ENCODE measurements around the gene LYZL1.
"Not testable (repeated sequence)": the region's sequence is repeated elsewhere in the genome, so short reads cannot be mapped to it uniquely, and the experiment has no call there.

The LYZL1 gene

GRCh38 chr10:29310463-29310862 lies 21.6 kb downstream of the LYZL1 start:
- not testable (repeated sequence) for DNase-seq

- DNase-seq = no peak
Measured at GRCh38 chr10:29313071-29313470, 24.2 kb downstream of the LYZL1 start.

DNA sequence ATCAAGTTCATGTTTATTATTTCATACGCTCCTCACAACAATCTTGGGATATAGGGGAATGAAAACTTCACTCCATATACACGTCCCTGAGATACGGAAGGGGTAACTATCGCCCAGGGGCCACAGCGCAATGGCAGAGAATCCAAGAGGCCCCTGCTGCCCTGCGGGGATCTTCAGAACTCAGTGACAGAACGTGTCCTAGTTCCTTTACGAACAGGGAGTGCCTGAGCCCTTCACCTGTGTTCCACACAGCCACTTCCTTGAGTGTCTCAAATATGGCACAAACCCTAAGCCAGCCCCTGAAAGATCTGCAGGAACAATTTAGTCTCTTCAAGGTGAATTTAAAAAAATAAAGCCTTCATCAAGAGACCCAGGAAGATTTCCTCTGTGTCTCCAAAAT lies 25.9 kb downstream of the LYZL1 start:
- DNase-seq = no peak

DNA sequence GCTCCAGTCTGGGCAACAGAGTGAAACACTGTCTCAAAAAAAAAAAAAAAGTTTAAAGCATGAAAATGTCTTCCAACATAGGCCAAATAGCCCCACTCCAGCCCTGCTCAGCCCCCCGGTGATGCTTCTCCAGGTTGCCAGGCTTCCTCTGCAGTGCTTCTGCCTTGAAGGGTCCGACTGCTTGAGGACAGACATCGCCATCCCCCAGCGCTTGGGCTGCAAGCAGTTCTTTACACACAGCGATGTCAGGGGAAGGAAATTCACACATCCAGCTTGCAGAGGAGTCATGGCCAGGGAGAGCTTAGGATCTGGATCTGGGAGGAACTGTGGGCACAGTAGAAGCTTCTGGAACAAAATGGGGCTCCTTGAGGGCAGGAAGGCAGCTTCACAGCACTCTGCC lies 26.9 kb downstream of the LYZL1 start:
- no peak for DNase-seq

DNA sequence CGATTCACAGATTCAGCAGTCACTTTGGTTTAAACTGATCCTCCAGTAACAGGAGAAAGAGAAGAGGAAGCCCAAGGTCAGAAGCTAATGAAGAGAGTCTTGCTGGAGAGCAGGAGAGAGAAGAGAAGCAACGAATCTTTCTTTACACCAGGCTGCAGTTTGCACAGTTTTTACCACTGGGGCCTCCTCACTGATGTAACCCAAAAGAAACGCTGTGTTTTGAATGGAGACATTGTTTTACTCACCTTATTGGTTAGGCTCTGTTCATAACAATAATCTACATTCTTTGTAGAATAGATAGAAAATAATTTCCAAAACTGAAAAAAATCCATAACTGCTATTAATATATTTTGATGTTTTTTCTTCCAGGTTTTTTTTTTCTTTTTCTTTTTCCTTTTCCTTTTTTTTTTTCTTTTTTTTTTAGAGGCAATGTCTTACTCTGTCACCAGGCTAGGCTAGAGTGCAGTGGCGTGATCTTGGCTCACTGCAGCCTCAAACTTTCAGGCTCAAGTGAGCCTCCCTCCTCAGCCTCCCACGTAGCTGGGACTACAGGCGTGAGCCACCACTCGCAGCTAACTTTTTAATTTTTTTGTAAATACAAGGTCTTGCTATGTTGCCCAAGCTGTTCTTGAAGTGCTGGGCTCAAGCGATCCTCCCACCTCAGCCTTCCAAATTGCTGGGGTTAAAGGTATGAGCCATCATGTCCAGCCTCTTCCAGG lies 27.6 kb downstream of the LYZL1 start:
- no peak for DNase-seq

DNA sequence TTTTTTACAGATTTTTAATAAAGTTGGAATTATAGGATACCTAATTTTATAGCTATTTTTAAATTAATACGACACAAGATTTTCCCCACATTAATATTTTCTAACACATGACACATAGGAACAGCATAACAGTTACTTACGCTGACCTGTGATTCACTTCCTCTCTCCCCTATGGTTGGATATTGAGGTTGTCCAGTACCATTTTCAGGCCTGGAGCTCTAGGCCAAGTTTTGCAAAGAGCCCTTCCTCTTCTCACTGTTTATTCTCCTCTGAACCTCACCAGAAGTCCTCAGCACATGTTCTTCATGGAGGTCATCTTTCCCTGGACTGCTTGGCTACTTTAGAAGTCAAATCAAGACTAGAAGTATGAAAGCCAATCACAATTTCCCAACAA lies 28.2 kb downstream of the LYZL1 start:
- no peak for DNase-seq

DNA sequence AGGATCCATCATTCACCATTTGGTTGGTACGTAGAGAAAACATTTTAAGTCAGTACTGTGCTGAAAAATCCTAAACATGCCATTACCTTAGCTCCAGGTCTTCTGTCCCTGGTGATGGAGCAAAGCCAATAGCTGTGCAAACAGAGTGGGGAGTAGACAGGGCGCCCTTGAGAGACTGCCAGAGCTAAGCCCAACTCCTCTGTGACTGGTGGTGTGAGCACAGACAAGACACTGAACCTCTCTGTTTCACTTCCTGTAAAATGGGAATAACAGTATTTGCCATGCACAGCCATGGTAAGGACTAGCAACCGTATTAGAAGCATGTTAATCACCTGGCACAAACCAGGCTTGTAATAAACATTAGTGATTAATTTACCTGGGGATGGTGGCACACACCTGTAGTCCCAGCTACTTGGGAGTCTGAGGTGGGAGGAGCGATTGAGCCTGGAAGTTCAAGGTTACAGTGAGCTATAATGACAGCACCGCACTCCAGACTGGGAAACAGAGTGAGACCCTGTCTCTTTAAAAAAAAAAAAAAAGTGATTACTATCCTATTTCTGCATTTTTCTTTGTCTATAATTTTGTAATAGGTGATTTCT lies 28.7 kb downstream of the LYZL1 start:
- DNase-seq = no peak

DNA sequence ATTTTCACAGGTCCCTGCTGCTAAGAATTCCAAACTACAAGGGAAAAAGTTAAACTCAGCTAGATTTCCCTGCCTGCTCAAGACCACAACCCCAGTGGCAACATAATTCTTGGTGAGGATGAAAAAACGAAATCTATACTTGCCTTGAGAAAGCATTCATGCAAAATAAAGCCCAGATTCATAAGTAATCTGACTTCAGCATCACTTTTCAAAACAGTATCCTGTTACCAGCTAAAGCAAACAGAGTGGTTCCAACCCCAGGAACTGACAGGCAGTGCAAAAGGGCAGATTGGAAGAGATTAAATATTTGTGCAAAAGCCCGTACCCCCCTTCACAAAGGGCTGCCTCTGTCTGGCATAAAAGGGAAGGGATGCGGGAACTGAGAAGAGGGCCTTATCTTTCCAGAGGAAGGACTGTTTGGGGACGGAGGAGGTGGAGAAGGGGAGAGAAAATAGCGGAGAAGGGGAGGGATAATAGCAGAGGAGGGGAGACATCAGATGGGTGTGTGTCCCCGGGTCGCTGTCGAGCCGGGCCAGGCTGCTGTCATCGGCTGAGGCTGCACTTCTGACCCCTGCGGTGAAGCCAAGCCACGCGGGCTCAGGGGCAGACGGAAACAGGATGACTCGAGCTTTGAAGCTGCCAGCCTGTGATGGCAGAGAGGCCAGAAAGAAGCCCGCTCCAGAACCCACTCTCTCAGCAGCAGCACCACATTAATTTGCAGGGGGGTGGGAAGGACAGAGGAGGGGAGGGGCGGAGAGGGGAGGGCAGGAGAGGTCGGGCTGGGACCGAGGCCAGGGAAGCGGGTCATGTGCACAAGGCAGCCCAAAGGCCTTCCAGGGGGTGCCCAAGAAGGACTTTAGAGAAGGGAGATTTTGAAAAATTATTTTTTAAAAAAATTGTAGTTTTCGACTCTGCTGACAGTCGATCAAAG lies 29.5 kb downstream of the LYZL1 start:
- DNase-seq = peak; percentile 28

DNA sequence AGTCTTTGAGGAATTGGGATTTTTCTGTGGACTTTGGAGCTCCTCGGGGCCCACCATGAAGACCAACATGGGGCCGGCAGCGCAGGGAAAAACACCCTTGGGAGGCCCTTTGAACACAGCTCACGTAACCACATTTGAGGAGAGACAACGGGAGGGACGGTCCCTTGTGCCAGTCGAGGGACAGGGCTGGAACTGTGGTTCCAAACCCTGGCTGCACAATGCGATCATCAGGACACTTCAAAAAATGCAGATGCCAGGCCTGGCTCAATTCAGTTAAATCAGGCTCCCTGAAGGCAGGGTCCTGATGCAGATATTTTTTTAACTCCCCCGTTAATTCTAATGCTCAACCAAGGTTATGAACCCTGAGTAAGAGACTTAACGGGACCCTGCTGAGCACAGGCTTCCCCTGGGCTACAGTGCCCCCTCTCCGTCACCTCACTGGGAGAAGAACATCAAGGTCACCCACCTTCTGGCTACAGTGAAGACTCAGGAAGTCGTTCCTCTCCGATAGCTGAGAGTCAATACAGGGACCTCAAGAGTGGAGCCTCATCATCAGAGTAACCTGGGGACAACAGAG lies 30.4 kb downstream of the LYZL1 start:
- no peak for DNase-seq

- DNase-seq = not testable (repeated sequence)
Measured at GRCh38 chr10:29320680-29321121, 31.8 kb downstream of the LYZL1 start.

- DNase-seq = no peak
Measured at GRCh38 chr10:29321656-29322055, 32.8 kb downstream of the LYZL1 start.

- DNase-seq = no peak
Measured at GRCh38 chr10:29322918-29323317, 34.0 kb downstream of the LYZL1 start.

- DNase-seq = no peak
Measured at GRCh38 chr10:29323367-29323766, 34.5 kb downstream of the LYZL1 start.

GRCh38 chr10:29324220-29324841 lies 35.5 kb downstream of the LYZL1 start:
- no peak for DNase-seq

DNA sequence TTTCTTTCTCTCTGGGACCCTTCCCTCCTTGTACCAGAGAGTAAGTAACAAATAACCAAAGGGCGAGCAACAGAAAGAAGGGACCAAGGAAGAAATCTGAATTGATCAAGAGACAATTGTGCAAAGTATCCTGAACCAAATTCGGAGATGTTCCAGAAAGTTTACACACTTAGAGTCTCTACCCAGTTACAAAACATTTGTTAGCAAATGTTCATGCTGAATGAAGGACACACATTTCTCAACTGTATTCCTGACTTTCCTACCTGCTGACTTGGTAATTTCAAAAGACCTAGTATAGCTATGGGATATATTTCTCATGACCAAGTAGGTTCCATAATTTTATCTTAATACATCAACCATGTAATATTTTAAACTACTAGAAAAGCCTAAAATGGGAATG lies 37.4 kb downstream of the LYZL1 start:
- no peak for DNase-seq

DNA sequence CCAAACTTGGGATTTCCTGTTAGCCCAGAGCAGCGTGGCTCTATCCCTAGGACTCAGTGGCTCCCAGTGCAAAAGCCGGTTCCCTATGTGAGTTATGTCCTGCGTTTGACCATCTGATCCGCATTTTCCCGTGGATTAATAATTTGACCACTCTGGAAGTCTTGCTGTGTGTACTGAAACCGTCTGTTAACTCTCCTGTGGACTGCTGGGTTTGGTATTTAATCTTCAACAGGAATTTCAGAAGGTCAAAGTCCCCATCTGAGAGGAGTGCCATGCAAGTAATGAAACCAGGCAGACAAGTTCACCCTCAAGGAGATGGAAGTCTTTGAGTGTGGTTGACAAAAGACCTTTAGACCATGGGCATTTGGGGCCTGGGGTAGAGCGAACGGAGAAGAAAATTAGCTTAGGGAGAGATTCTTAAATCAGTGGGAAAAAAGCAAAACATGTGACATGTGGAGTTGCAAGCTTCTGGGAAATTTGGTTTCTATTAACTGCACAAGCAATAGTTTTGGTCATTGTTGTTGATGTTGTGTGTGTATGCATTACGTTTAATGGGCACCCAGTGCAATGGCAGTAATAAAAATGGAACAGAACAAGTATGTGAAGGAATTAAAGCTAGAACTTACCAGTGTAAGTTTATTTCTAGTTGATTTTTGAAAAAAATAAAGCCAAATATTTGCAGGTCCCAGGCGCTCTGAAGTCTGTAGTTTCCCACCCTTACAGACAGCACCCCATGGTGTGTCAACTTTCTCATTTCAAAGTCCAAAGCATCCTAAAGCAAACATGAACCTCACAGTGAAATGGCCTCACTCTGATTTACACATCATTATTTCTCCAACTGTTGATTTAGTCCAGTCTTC lies 38.2 kb downstream of the LYZL1 start:
- no peak for DNase-seq

DNA sequence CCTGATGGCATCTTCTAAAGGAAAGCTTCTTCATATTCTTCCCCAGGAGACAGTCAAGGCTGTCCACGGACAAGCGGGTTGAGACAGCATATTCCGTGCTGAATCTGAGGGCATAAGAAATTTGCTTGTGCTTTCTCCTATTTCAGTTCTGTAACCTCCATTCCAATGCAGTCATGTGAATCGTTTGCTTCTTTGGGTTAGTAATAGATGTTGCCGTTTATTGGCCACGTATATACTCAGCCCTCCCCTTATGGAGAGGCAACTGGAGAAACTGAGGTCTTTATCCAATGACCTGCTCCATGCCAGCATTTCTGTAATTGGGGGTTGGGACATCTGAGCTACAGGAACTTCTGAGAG lies 38.9 kb downstream of the LYZL1 start:
- no peak for DNase-seq

DNA sequence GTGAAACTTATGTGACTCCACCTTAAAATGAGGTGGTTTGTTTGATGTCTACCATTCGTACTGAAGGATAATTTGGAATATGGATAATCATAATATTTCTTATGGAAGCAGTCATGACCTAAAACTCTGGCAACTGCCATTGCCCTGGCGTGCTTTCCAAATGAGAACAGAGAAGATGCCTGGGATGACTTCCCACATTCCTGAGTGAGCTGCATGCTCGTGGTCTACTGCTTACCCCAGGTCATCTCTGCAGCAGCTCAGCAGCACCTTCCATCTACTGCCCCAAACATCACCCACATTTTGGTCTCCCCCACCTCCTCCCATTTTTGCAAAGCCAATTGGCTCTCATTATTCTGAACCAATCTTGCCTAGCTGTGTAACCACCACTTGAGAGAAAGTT lies 40.1 kb downstream of the LYZL1 start:
- no peak for DNase-seq

GRCh38 chr10:29329420-29329819 lies 40.5 kb downstream of the LYZL1 start:
- DNase-seq = no peak

GRCh38 chr10:29332061-29332760 lies 43.3 kb downstream of the LYZL1 start:
- no peak for DNase-seq

DNA sequence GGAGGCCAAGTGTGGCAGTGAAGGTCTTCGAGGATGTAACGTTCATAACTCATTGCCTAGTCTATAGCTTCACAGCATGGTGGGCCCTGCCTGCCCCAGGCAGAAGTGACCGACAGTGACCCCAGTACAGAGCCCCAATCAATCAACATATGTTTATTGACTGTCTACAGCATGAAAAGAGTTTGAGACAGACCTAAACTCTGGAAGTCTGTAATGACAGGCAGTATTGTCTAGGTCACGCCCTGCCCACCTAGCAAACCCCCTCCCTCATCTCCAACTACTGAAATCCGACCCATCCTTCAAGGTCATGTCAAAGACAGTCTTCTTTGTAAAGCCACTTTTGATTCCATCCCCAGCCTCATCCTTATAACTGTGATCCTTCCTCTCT lies 43.9 kb downstream of the LYZL1 start:
- DNase-seq = no peak
